Tibial nerve (tissue), 4 donors: ENCODE results near the gene ATP8A2. TPM values are rescaled to one million over a fixed set of nuclear protein-coding genes. Genes with fewer than 3 reads are reported as not detected.

Source experiments
- DNase-seq, 2 donors: peaks; one replicate each; pipeline ENCODE4 v3.0.0-alpha.2; 2019; ENCODE audit warnings: low spot score in 2 of 2
- H3K27ac ChIP-seq, 4 donors: fragments of 200-600 bp; sonication (generic) in 3 of 4; one replicate each; pipeline ENCODE4 v1.5.1; 2017 to 2019; ENCODE audit warnings: mild to moderate bottlenecking in 1 of 4
- H3K27me3 ChIP-seq, 2 donors: fragments of 200-600 bp; sonication (generic) in 1 of 2; one replicate each; pipeline versions ENCODE4 v1.5.1 to v1.6.0; 2017 to 2019
- H3K36me3 ChIP-seq, 3 donors: fragments of 200-600 bp; sonication (generic); one replicate each; pipeline ENCODE4 v1.5.1; 2018 to 2019
- H3K4me1 ChIP-seq, 4 donors: fragments of 200-600 bp; sonication (generic) in 3 of 4; one replicate each; pipeline ENCODE4 v1.5.1; 2017 to 2019
- H3K4me3 ChIP-seq, 4 donors: fragments of 200-600 bp; sonication (generic) in 3 of 4; one replicate each; pipeline ENCODE4 v1.5.1; 2017 to 2019; ENCODE audit warnings: mild to moderate bottlenecking in 1 of 4, moderate library complexity in 1 of 4
- H3K9me3 ChIP-seq, 4 donors: fragments of 200-600 bp; sonication (generic) in 3 of 4; one replicate each; pipeline ENCODE4 v1.5.1; 2017 to 2019
- CTCF ChIP-seq, 5 experiments: fragments of 200-600 bp in 3 of 5; fragments of 450-650 bp in 2 of 5; sonication (generic) in 3 of 5; IDR thresholded peaks; one replicate each; pipeline ENCODE4 v1.5.1; 2016 to 2019; ENCODE audit warnings: antibody characterized with exemption in 5 of 5, mild to moderate bottlenecking in 3 of 5, moderate library complexity in 2 of 5
- EP300 ChIP-seq, 2 donors: sonication (generic); formaldehyde crosslinking; IDR thresholded peaks; one replicate each; pipeline ENCODE4 v1.6.1; 2017; ENCODE audit warnings: antibody characterized with exemption in 2 of 2, mild to moderate bottlenecking in 1 of 2
- POLR2A ChIP-seq, 2 donors: fragments of 450-650 bp; IDR thresholded peaks; one replicate each; pipeline ENCODE4 v1.6.1; 2017; ENCODE audit warnings: antibody characterized with exemption in 2 of 2, mild to moderate bottlenecking in 2 of 2, moderate library complexity in 2 of 2
- WGBS, 2 donors: methylation state at CpG; one replicate each; pipeline ENCODE4 v1.1.5; 2018; 5-methylcytosine and 5-hydroxymethylcytosine counted together
- total RNA-seq, 4 donors: library from RNA; depleted of rRNA; stranded (reverse); fragments of >200 nt; gene quantifications; one replicate each; pipeline ENCODE4 v1.1.0, GENCODE V29; 2016

Gene ATP8A2
- total RNA-seq, 4 donors from 2014 or later: 0.30 to 1.7 (median 0.61) TPM

- peaks cover 0 to 13% (median 0%) of the 10 kb centered on the region in 4 donors for H3K4me1 ChIP-seq
- H3K27me3 ChIP-seq: no peaks in the 10 kb centered on the region
- TF ChIP-seq POLR2A (IDR thresholded peaks at IDR 0.05): no peak
- no peak for TF ChIP-seq EP300 (IDR thresholded peaks at IDR 0.05)
- no peak for TF ChIP-seq CTCF (IDR thresholded peaks at IDR 0.05)
- H3K9me3 ChIP-seq: no peaks in the 10 kb centered on the region
- no peak overlapping the region for H3K27ac ChIP-seq
- no peaks in the 10 kb centered on the region for H3K36me3 ChIP-seq
- 71 to 73% methylated on average over 6 of the region's 6 CpGs for WGBS, 2 donors
- no peak overlapping the region for H3K4me3 ChIP-seq
- DNase-seq: no peak
These were observed 646.3 kb downstream of the ATP8A2 start for GRCh38 chr13:26017932-26018665.

GRCh38 chr13:26019251-26019650 is 647.5 kb downstream of the ATP8A2 start:
- no peaks in the 10 kb centered on the region for H3K36me3 ChIP-seq
- H3K27me3 ChIP-seq: no peaks in the 10 kb centered on the region
- peaks cover 0 to 13% (median 0%) of the 10 kb centered on the region in 4 donors for H3K4me1 ChIP-seq
- H3K4me3 ChIP-seq: no peak overlapping the region
- no peaks in the 10 kb centered on the region for H3K9me3 ChIP-seq
- TF ChIP-seq POLR2A (IDR thresholded peaks at IDR 0.05): no peak
- TF ChIP-seq CTCF (IDR thresholded peaks at IDR 0.05): no peak
- TF ChIP-seq EP300 (IDR thresholded peaks at IDR 0.05): no peak
- no peak for DNase-seq
- 81 to 83% methylated on average over 7 of the region's 7 CpGs for WGBS, 2 donors
- H3K27ac ChIP-seq: no peak overlapping the region

GRCh38 chr13:26019881-26020870 is 648.4 kb downstream of the ATP8A2 start:
- TF ChIP-seq CTCF (IDR thresholded peaks at IDR 0.05) (no peak), EP300 (IDR thresholded peaks at IDR 0.05) (no peak), POLR2A (IDR thresholded peaks at IDR 0.05) (no peak)
- Histone ChIP-seq H3K27ac (no peak overlapping the region), H3K27me3 (no peaks in the 10 kb centered on the region), H3K36me3 (no peaks in the 10 kb centered on the region), H3K9me3 (no peaks in the 10 kb centered on the region), H3K4me1 (peaks cover 0 to 13% (median 0%) of the 10 kb centered on the region in 4 donors), H3K4me3 (no peak overlapping the region)
- no peak for DNase-seq
- 80 to 81% methylated on average over 22 of the region's 22 CpGs for WGBS, 2 donors

- H3K4me1 ChIP-seq: peaks cover 0 to 13% (median 0%) of the 10 kb centered on the region in 4 donors
- H3K36me3 ChIP-seq: no peaks in the 10 kb centered on the region
- H3K9me3 ChIP-seq: no peaks in the 10 kb centered on the region
- 88 to 89% methylated on average over 7 of the region's 7 CpGs for WGBS, 2 donors
- DNase-seq: no peak
- no peak for TF ChIP-seq POLR2A (IDR thresholded peaks at IDR 0.05)
- TF ChIP-seq CTCF (IDR thresholded peaks at IDR 0.05): no peak
- no peak for TF ChIP-seq EP300 (IDR thresholded peaks at IDR 0.05)
- no peaks in the 10 kb centered on the region for H3K27me3 ChIP-seq
- H3K4me3 ChIP-seq: no peak overlapping the region
- H3K27ac ChIP-seq: no peak overlapping the region
These were observed 649.1 kb downstream of the ATP8A2 start for GRCh38 chr13:26020891-26021290.
